Measurements from ENCODE around the gene SYTL2.

DNA sequence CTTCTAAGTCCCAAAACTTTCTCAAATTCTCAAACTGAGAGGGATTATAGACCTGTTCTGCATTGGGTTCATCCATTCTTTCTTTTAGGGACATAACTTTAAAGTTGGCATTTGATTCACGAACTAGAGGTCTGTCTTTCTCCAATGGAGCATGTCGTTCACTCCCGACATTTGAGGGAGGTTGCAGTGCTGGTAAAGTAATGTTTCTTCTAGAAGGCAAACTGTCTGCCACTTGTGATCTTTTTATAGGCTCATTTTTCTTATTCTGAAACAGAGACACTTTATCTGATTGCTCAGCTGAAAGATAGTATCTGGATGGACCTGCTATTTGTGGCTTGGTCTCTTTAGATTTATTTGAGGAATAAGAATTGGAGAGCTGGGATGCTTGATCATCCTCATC is 84.6 kb downstream of the SYTL2 start:
- TF ChIP-seq, protein P1, sequence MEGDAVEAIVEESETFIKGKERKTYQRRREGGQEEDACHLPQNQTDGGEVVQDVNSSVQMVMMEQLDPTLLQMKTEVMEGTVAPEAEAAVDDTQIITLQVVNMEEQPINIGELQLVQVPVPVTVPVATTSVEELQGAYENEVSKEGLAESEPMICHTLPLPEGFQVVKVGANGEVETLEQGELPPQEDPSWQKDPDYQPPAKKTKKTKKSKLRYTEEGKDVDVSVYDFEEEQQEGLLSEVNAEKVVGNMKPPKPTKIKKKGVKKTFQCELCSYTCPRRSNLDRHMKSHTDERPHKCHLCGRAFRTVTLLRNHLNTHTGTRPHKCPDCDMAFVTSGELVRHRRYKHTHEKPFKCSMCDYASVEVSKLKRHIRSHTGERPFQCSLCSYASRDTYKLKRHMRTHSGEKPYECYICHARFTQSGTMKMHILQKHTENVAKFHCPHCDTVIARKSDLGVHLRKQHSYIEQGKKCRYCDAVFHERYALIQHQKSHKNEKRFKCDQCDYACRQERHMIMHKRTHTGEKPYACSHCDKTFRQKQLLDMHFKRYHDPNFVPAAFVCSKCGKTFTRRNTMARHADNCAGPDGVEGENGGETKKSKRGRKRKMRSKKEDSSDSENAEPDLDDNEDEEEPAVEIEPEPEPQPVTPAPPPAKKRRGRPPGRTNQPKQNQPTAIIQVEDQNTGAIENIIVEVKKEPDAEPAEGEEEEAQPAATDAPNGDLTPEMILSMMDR (IDR thresholded peaks at IDR 0.05; ENCODE audit: poor library complexity, severe bottlenecking) = no peak
- TF ChIP-seq EP300 (conservative IDR thresholded peaks at IDR 0.05; ENCODE audit: poor library complexity, severe bottlenecking) = no peak
- no peak for TF ChIP-seq EZH2 (IDR thresholded peaks at IDR 0.05; ENCODE audit: borderline replicate concordance, insufficient read depth, low read length, poor library complexity, severe bottlenecking)
- TF ChIP-seq, protein P2, sequence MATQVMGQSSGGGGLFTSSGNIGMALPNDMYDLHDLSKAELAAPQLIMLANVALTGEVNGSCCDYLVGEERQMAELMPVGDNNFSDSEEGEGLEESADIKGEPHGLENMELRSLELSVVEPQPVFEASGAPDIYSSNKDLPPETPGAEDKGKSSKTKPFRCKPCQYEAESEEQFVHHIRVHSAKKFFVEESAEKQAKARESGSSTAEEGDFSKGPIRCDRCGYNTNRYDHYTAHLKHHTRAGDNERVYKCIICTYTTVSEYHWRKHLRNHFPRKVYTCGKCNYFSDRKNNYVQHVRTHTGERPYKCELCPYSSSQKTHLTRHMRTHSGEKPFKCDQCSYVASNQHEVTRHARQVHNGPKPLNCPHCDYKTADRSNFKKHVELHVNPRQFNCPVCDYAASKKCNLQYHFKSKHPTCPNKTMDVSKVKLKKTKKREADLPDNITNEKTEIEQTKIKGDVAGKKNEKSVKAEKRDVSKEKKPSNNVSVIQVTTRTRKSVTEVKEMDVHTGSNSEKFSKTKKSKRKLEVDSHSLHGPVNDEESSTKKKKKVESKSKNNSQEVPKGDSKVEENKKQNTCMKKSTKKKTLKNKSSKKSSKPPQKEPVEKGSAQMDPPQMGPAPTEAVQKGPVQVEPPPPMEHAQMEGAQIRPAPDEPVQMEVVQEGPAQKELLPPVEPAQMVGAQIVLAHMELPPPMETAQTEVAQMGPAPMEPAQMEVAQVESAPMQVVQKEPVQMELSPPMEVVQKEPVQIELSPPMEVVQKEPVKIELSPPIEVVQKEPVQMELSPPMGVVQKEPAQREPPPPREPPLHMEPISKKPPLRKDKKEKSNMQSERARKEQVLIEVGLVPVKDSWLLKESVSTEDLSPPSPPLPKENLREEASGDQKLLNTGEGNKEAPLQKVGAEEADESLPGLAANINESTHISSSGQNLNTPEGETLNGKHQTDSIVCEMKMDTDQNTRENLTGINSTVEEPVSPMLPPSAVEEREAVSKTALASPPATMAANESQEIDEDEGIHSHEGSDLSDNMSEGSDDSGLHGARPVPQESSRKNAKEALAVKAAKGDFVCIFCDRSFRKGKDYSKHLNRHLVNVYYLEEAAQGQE (IDR thresholded peaks at IDR 0.05; ENCODE audit: borderline replicate concordance) = no peak
- no peak for TF ChIP-seq RAD21 (conservative IDR thresholded peaks at IDR 0.05)
- TF ChIP-seq TAF1 (IDR thresholded peaks at IDR 0.05; ENCODE audit: low read depth) = no peak

Measured in neural cell (in vitro differentiated cells).